ENCODE measurements around the gene IPP. TPM values are rescaled to one million over a fixed set of nuclear protein-coding genes. Genes with fewer than 3 reads are reported as not detected.

IPP gene
- total and polyA plus RNA-seq, 2 of the 8 experiments (the other 6 are each of a cell fraction or from before 2014, with no cell fraction given): 1.4 to 5.6 TPM

DNA sequence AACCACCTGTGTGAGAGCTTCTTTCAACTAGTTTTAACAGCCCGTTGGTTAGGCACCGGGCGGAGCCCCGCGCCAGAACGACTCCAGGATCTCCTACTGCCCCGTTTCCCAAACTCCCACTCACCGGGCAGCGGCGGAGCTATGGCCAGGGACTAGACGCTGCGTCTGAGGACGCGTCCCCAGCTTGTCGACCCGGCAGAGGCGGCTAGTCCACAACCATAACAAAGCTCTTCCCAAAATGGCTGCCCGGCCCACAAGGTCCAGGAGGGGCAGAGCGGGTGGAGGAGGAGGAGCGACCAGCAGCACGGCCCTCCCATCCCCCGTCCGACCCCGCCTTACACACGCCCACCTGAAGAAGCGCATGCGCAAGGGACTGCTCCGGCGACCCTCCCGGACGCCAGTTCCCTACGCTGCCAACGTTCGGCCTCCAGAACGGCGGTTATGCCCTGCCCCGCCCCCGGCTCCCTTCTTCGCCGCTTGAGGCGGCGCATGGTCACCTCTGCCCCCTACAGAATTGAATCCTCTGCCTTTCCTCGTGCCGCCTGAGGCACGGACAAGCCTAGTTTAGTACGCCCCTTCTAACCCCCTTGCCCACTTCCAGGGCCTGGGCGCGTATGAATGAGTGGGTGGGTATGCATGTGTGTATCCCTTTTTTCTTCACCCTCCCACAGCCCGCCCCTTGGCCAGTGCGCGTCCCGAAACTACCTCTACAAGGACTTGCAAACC is 64.0 kb downstream of the IPP start, which contains the start of gene GPBP1L1:
TSS of gene GPBP1L1 (minus strand) at position 246 of the 726 bp plus-strand sequence. CDS start 27,446 bp downstream, outside the sequence.
- Histone ChIP-seq H2BK15ac (ENCODE audit: low read length) (peak within 1 kb of the TSS; percentile 61; the same call in 1 of the 2 replicates), H3K4me1 (replicated peaks in 1 of 4; ENCODE audit: control insufficient read depth in 3 of 4, insufficient read depth in 4 of 4, low read length in 3 of 4) (peaks cover 0 to 5% (median under 1%) of the 10 kb centered on the region in 4 experiments; a peak in 5 of 7 replicates), H2AK5ac (ENCODE audit: low read depth, low read length) (peak within 1 kb of the TSS; percentile 70; the same call in 1 of the 2 replicates), H3K9ac (replicated peaks in 1 of 4; ENCODE audit: extremely low read depth in 1 of 4, low read depth in 3 of 4, low read length in 3 of 4) (peak within 1 kb of the TSS; percentile 91 to 99 (median 98)), H4K8ac (ENCODE audit: extremely low read depth, insufficient read depth, low read length) (peak within 1 kb of the TSS; percentile 99; the same call in 1 of the 2 replicates), H4K5ac (ENCODE audit: insufficient read length, low read depth, low read length) (peak within 1 kb of the TSS; percentile 89), H4K91ac (replicated peaks; ENCODE audit: insufficient read length, low read length) (peak within 1 kb of the TSS; percentile 94), H3K14ac (ENCODE audit: insufficient read length) (no peak within 1 kb of the TSS), H2BK120ac (replicated peaks; ENCODE audit: low read depth, low read length) (peak within 1 kb of the TSS; percentile 38), H3K27ac (ENCODE audit: low read depth, low read length) (peak within 1 kb of the TSS; percentile 93), H2BK5ac (ENCODE audit: low read depth, low read length) (peak within 1 kb of the TSS; percentile 99), H2BK12ac (ENCODE audit: low read depth, low read length) (peak within 1 kb of the TSS; percentile 89; the same call in 1 of the 2 replicates), H3K79me1 (ENCODE audit: low read depth, low read length) (no peaks in the 10 kb centered on the region), H3K9me3 (ENCODE audit: insufficient read depth in 2 of 2, low read depth in 1 of 2, low read length in 1 of 2) (no peaks in the 10 kb centered on the region), H3K27me3 (replicated peaks in 1 of 4; ENCODE audit: control insufficient read depth in 3 of 4, extremely low read depth in 1 of 4, insufficient read depth in 3 of 4, low read length in 3 of 4) (no peaks in the 10 kb centered on the region), H3K18ac (ENCODE audit: extremely low read depth, low read length) (peak within 1 kb of the TSS; percentile 100), H3K4me2 (ENCODE audit: insufficient read depth in 1 of 2, low read depth in 2 of 2, low read length in 2 of 2) (peak within 1 kb of the TSS; percentile 87 to 97), H3K36me3 (ENCODE audit: control insufficient read depth in 2 of 4, insufficient read depth in 4 of 4, low read length in 3 of 4) (peaks cover 0 to 9% (median 0%) of the 10 kb centered on the region in 4 experiments; a peak in 2 of 8 replicates), H3K4ac (replicated peaks; ENCODE audit: insufficient read length, low read depth, low read length) (peak within 1 kb of the TSS; percentile 82), H3K4me3 (ENCODE audit: extremely low read depth in 1 of 4, insufficient read depth in 2 of 4, low read depth in 3 of 4, low read length in 4 of 4) (peak within 1 kb of the TSS; percentile 96 to 99 (median 98)), H3K23ac (ENCODE audit: insufficient read length) (no peak within 1 kb of the TSS), H3K79me2 (ENCODE audit: control insufficient read depth in 1 of 2, insufficient read depth in 2 of 2, low read length in 2 of 2) (peaks cover 18 to 84% of the 10 kb centered on the region in 2 experiments), H2AFZ (ENCODE audit: low read length) (peak within 1 kb of the TSS; percentile 58; the same call in 1 of the 2 replicates), H2BK20ac (ENCODE audit: low read length) (no peak within 1 kb of the TSS), H3K23me2 (ENCODE audit: low read depth, low read length) (peaks cover 7% of the 10 kb centered on the region), H4K20me1 (replicated peaks in 1 of 2; ENCODE audit: control insufficient read depth in 1 of 2, insufficient read depth in 2 of 2, low read length in 2 of 2) (peaks cover 2 to 5% of the 10 kb centered on the region in 2 experiments), H3K56ac (replicated peaks; ENCODE audit: insufficient read length, low read depth, low read length) (peak within 1 kb of the TSS; percentile 88)
- 1% methylated on average over 44 of the region's 52 CpGs; no CpG with 5 or more reads in 1 of the 2 experiments for WGBS, 2 experiments (ENCODE audit: extremely low coverage in 1 of 2, insufficient coverage in 1 of 2, insufficient read length in 1 of 2, insufficient replicate concordance in 2 of 2, low coverage in 1 of 2, low lambda C conversion rate in 2 of 2, missing lambda C conversion rate in 1 of 2)
- FAIRE-seq (no peak), DNase-seq (ENCODE audit: low read depth in 1 of 2, low spot score in 2 of 2) (peak; percentile 93 to 98)
- ChIA-PET CTCF (ENCODE audit: partially characterized antibody) (interaction anchor here (1.0 kb wide), 1 partner anchor 10 kb away, joined by 3 read pairs; no protein-coding TSS in a partner anchor), POLR2A (ENCODE audit: partially characterized antibody) (interaction anchor here (0.6 to 2.6 kb wide), 35 partner anchors 8 to 559 kb away, joined by 3 to 20 read pairs (median 4); partner anchors contain the start of genes CCDC163, CCDC17, MMACHC and NASP)
- TF ChIP-seq, protein P1, sequence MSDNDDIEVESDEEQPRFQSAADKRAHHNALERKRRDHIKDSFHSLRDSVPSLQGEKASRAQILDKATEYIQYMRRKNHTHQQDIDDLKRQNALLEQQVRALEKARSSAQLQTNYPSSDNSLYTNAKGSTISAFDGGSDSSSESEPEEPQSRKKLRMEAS (IDR thresholded peaks at IDR 0.05): peak; percentile 52; the same call in 1 of the 2 replicates
- TF ChIP-seq ASH2L (IDR thresholded peaks at IDR 0.05; ENCODE audit: low read length): peak; percentile 90
- TF ChIP-seq KDM4A (IDR thresholded peaks at IDR 0.05; ENCODE audit: low read depth, low read length, severe bottlenecking): peak; percentile 81
- TF ChIP-seq KDM1A (IDR thresholded peaks at IDR 0.05; ENCODE audit: borderline replicate concordance, low read length): no peak
- peak; percentile 97 for TF ChIP-seq YY1 (IDR thresholded peaks at IDR 0.05; ENCODE audit: low read depth, low read length)
- TF ChIP-seq FOSL1 (IDR thresholded peaks at IDR 0.05; ENCODE audit: insufficient read depth, low read depth, low read length): no peak
- TF ChIP-seq GTF2F1 (IDR thresholded peaks at IDR 0.05; ENCODE audit: borderline replicate concordance, low read depth, low read length): no peak
- TF ChIP-seq BCL11A (IDR thresholded peaks at IDR 0.05; ENCODE audit: low read depth in 2 of 2, low read length in 2 of 2): no peak
- peak; percentile 77 for TF ChIP-seq TBP (IDR thresholded peaks at IDR 0.05; ENCODE audit: low read depth, low read length)
- no peak for TF ChIP-seq HDAC6 (IDR thresholded peaks at IDR 0.05; ENCODE audit: low read depth, low read length)
- 0 out of 2 replicates have a peak, but pooled peaks have one; percentile 27 for TF ChIP-seq SP4 (IDR thresholded peaks at IDR 0.05; ENCODE audit: low read length)
